Activated CD4-positive, alpha-beta T cell treated with anti-CD3 and anti-CD28 coated beads, Interleukin-2, amount 50 U/mL, for 16 hours (primary cell): ENCODE data around the gene SCAMP2.
"Not testable (repeated sequence)": the region's sequence is repeated elsewhere in the genome, so short reads cannot be mapped to it uniquely, and the experiment has no call there.

Experiments
- DNase-seq: peaks from one replicate; pipeline ENCODE4 v3.0.0-alpha.2; 2020

The SCAMP2 gene

DNA sequence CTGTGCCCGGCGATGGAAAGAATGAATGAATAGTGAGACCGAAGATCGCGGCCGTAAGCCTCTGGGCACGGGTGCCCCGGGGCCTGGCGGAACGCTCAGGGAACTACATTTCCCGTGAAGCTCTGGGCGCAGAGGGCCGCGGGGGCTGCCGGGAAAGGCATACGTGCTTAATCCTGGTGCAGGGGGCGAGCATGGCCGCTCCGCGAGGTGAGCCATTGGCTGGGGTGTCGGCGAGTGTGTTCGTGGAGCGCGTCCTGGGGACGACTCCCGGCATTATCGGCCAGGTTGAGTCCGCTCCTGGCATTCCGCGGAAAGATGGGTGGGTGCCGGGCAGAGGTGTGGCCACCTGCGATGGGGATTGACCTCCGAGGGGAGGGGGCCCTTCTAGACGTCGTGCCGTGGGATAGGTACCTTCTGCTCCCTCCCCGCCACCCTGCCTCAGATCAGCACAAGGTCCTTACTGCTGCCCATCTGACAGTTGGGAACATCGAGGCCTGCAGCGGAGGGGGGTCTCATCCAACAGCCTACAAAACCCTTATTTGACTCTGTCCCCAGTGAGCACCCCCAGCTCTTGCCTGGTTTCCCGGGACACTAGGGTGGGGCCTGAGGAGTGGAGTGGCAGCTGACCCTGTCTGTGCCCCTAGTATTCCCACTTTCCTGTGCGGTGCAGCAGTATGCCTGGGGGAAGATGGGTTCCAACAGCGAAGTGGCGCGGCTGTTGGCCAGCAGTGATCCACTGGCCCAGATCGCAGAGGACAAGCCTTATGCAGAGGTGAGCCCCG, 16.9 kb upstream of the SCAMP2 start, which contains the start of gene MPI:
TSS of gene MPI (plus strand) at position 160 of the 782 bp plus-strand sequence. CDS start at position 192, 32 bp downstream.
- DNase-seq = peak; percentile 93

DNA sequence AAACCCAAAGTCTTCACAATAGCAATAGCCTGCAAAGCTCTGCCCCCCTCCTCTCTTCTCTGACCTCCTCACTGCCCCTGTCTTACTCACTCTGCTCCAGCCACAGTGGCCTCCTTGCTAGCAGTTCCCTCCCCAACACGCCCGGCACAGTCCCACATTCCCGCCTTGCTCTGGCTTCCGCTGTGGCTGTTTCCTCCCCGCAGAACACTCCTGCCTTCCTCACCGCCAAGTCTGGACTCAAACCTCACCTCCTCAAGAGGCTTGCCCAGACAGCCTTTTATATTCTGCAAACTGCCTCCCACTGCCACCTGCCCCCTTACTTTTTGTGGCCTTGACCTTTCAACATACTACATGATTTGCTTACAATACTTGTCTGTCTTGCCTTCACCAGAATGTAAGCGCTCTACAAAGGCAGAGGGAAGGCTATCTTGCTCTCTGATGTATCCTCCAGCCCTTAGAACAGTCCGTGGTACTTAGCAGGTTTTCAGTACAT, 16.3 kb upstream of the SCAMP2 start:
- no peak for DNase-seq

DNA sequence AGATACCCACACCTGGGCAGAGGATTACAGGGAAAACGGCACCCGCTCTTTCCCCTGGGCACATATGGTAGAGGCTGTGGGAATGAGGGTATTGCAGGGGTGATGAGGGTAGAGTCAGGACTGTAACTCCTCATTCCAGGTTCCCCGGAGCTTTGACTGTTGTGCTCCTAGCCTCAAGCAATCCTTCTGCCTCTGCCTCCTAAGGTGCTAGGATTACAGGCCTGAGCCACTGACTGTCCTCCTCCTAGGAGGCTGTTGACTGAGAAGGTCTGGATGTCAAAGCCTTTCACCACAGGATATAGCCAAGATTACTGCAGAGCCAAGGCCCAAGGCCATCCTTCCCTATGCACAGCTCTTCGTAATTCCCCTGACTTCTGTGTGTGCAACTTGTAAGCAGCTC, 15.6 kb upstream of the SCAMP2 start:
- DNase-seq = no peak

DNA sequence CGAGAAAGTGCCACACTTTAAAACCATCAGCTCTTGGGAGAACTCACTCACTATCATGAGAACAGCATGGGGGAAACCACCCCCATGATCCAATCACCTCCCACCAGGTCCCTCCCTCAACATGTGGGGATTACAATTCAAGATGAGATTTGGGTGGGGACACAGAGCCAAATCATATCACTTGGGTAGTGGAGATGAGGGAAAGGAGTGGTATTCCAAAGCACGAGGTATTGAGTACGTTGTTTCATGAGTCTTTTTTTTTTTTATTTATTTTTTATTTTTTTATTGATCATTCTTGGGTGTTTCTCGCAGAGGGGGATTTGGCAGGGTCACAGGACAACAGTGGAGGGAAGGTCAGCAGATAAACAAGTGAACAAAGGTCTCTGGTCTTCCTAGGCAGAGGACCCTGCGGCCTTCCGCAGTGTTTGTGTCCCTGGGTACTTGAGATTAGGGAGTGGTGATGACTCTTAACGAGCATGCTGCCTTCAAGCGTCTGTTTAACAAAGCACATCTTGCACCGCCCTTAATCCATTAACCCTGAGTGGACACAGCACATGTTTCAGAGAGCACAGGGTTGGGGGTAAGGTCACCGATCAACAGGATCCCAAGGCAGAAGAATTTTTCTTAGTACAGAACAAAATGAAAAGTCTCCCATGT, 14.5 kb upstream of the SCAMP2 start:
- DNase-seq = not testable (repeated sequence)

DNA sequence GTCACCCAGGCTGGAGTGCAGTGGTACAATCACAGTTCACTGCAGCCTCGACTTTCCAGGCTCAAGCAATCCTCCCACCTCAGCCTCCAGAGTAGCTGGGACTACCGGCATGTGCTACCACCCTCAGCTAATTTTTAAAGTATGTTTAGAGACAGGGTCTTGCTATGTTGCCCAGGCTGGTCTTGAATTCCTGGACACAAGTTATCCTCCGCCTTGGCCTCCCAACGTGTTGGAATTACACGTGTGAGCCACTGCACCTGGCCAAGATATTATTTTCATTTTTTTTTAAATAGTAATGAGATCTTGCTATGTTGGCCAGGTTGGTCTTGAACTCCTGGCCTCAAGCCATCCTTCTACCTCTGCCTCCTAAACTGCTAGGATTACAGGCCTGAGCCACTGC, 12.3 kb upstream of the SCAMP2 start:
- no peak for DNase-seq

DNA sequence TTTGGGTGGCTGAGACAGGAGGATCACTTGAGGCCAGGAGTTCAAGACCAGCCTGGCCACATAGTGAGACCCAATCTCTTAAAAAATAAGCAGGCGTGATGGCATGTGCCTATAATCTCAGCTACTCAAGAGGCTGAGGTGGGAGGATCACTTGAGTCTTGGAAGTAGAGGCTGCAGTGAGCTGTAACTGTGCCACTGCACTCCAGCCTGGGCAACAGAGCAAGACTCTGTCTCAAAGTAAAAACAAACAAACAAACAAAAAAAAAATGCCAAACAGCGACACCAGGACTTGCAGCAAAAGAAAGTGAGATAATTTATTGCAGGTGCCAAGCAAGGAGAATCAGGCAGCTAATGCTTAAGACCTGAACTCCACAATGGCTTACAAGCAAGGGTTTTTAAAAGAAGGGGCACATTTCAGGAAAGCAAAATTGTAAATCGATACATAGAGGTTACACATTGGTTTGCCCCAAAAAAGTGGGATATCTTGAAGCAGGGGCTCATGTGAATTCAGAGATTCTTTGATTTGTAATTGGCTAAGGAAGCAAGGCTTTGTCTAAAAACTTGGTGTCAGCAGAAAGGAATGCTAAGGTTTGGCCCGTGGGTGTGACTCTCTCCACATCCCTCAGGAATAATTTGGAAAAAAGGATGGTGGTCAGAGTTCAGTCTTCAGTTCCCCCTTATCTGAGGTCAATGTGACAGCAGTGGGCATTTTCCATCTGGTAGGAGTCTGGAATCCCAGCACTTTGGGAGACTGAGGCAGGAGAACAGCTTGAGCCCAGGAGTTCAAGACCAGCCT, 11.5 kb upstream of the SCAMP2 start:
- DNase-seq = no peak

DNA sequence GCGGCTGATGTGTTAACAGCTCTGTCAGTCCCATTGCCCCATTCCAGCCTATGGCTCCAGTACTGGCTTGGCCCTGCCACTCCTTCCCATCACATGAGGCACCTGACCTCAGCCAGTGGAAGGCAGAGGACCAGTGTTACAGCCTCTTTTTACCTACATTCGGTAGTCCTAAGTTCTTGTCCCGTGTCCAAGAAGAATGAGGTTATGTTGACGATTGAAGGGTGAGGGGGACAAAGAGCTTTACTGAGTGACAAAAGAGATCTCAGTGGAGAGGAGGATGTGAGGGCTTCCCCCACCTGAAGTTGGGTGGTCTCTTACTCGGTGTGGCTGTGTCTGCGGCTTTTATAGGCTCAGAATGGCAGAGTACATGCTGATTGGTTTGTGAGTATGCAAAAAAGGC, 9.4 kb upstream of the SCAMP2 start:
- DNase-seq = no peak

DNA sequence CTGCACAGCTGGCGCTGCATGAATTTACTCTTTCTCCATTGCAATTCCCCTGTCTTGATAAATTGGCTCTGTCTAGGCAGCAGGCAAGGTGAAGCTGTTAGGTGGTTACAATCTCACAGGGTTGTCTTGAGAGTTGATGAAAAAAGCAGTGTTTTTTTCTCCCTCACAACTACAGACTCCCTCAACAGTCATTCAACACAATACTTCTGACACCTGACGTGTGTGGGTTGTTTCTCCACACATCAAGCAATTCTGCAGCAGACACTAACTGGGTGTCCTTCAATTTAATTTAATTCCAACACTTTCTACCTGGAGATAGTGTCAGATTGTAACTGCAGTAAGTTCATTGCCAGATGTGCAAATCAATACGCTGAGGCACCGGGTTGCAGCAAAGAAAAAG, 5.1 kb upstream of the SCAMP2 start:
- DNase-seq = no peak

DNA sequence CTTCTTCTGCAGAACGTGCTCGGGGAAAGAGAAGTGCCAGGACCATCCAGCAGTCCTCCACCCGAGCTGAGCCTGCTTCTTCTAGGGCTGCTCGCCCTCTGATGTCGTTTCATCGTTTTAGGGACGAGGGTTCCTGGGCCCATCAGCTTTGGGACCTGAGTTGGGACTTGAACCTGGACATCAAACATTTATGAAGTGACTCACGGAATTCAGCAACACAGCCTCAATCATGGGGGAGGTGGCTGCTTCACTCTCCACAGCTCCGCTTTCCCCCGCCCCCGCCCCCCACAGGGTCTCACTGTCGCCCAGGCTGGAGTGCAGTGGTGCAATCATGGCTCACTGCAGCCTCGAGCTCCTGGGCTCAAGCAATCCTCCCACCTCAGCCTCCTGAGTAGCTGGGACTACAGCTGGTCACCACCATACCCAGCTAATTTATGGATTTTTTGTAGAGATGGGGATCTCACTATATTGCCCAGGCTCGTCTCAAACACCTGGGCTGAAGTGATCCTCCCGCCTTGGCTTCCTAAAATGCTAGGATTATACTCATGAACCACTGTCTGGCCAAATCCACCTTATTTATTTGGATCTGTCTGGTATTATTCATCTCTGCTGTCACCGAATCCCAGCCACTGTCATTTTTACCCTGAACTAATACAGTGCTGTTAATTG, 725 bp upstream of the SCAMP2 start:
- DNase-seq = no peak

DNA sequence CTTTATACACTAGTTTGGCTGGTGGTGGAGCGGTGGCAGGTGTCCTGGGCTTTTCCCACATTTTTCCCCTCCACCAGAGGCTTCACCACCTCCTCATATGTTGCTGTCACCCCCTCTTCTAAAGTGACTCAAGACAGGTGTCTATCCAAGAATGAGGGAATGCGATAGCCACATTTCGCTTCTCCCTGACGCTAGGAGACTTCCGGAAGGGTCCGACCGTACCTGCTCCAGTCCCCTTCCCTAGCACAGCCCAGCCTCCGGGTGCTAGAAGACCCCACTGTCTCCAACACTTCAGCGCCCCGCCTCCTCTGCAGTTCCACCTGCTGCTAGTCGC, 496 bp downstream of the SCAMP2 start:
- no peak for DNase-seq

DNA sequence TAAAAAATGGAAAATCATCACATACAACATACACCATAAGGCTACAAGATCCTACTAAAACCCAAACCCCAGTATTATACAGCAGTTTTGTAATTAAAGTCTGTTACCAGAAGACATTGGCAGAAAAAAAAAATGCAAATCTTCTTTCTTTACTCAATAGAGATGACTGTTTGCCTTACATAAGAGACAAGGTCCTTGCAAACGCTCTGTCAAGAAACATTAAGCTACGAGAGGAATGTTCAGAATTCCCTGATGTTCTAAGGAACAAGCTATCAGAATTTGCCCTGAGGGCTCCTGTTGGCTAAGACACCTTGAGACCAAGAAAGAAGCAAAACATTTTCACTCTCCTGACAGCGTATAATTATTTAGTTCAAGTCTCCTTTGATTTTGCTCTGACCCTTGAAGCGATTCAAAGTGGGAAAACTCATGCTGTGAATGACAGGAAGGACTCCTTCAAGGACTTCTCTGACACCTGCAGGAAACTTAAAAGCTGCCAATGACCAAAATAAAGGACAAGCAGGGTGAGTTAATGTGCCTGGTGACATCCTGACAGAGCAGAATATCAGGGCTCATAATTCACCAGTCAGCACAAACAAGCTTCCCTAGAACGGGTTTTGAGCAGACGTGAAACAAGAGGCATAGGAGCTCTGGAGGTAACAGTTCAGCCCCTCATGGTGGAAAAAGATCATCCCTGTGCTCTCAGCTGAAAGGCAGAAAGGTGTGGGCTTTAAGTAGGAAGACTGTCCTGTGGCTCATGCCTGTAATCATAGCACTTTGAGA, 2.5 kb downstream of the SCAMP2 start:
- DNase-seq = no peak

DNA sequence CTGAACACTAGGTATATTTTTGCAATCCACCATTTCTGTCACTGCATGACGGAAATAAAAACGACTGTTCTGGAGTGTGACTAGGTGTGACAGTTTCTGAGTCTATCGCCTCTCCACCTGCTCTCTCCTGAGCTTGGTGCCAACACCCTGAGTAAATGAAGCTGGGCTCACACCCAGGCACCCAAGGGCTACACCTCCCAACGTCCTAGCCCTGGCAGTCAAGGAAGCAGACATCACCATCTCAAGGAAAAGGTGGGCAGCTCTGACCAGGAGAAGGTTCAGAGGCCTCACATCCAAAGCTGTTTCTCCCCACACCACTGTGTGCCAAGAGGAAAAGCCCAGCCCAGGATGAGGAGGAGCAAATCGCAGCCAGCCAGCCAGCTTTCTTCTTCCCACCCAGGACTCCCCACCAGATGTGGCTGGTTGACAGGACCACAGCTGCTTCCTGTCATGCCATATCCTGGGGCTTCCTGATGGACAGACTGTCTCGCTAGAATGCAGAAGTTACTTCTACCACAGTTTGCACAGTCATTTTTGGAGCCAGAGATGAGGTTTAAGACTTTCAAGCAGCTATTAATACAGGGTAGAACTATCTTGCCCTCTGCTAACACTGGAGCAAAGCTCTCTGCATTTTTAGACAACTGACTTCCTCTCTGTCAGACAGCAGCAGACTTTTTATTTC, 3.3 kb downstream of the SCAMP2 start:
- peak; percentile 94 for DNase-seq

DNA sequence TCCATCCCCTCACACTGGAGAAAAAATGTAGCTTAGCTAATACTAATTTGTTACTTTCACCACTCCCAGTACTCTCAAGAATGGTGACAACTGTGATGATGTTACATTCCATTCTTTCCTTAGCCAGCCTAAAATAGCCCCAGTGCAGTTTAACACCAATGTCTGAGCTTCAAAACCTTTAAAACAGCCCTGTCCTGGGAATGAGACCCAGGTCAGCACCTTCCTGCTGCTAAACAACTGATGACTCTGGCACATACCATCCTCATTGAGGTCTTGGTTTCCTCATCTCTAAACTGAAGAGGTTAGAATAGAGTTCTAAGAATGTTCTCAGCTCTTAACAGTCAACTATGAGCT, 3.8 kb downstream of the SCAMP2 start:
- DNase-seq = no peak

DNA sequence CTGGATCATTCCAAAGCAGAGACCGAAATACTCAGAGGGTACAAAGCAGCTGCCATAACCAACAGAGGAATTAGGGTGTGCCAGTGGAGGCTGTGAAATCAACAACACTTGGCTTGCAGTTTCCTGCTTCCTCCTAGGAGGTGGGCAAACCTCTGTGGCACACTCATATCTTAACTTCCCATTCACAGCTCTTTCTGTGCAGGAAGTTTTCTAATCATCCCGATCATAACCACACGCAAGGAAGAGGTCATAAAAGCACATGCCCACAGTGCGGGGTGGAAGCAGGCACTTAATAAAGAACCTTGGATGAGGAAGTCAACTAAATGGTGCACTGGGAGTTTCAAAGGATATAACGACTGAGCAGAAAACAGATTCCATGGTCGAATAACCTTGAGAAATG, 5.1 kb downstream of the SCAMP2 start:
- DNase-seq = peak; percentile 84

DNA sequence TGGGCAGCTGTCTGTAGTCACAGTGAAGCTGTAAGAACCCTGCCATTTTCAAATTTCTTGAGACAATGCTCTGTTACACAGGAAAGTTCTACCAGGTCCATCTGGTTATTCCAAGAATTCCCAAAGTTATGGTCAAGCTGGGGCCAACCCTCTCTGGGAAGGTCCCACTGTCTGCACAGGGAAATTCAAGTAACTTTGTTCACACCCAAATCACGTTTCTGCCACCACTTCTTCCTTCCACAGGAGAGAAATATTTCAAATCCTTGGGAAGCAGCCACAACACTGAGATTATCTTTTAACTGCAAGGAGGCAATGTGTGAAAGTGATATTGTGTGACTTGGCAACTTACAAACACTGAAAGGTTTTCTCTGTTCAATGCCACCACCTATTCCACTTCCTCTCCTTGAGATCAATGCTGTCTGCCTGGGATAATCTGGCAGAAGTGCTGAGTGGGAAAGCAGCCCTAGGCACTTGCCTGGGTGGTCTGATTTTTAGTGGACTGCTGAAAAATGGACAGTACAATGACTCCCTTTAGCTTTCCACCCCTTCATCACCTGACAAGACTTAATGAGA, 5.6 kb downstream of the SCAMP2 start:
- DNase-seq = no peak

DNA sequence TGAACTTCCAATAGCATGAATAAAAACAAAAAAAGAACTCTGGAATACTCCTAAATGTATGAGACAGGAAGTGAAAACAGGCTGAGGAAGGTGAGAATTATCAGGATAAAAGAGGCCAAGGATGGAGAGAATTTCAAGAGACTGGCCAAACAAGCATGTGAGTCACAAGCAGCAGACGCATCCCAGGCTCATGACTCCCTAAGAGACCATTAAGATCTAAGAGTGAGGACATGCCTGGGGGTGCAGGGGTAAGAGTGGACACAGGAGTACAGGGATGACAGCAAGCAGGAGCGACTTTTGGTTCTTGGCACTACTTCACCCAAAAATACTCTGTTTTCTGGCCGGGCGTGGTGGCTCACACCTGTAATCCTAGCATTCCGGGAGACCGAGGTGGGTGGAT, 7.1 kb downstream of the SCAMP2 start:
- no peak for DNase-seq

DNA sequence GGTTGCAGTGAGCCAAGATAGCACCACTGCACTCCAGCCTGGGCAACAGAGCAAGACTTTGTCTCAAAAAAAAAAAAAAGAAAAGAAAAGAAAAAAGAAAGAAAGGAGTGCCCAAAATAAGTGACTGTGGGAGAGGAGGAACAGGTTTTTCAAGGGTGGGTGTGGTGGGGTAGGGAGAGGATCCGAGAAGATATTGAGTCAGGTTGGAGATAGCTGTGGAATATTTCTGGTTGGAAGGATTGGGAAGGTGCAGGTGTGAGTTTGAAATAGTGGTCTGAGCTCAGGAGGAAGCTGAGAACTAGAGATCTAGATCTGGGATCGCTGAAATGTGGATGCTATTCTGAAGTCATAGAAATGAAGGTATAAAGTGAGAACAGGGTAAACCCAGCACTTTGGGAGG, 7.8 kb downstream of the SCAMP2 start:
- DNase-seq = no peak

DNA sequence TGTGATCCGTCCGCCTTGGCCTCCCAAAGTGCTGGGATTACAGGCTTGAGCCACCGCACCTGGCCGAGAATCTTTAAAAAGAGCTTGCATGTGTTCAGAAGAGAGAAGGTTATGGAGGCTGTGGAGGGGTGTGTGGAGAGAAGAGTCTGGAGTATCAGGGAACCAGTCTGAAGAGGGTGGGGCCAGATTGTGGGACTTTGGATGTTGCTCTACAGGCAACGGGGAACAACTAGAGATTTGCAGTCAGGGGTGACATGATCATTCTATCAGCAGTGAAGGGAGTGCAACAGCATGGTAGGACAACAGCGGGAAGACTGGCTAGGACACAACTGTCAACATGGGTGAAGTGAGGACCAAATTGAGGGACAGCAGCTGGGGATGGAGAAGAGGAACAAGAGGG, 8.9 kb downstream of the SCAMP2 start:
- no peak for DNase-seq

DNA sequence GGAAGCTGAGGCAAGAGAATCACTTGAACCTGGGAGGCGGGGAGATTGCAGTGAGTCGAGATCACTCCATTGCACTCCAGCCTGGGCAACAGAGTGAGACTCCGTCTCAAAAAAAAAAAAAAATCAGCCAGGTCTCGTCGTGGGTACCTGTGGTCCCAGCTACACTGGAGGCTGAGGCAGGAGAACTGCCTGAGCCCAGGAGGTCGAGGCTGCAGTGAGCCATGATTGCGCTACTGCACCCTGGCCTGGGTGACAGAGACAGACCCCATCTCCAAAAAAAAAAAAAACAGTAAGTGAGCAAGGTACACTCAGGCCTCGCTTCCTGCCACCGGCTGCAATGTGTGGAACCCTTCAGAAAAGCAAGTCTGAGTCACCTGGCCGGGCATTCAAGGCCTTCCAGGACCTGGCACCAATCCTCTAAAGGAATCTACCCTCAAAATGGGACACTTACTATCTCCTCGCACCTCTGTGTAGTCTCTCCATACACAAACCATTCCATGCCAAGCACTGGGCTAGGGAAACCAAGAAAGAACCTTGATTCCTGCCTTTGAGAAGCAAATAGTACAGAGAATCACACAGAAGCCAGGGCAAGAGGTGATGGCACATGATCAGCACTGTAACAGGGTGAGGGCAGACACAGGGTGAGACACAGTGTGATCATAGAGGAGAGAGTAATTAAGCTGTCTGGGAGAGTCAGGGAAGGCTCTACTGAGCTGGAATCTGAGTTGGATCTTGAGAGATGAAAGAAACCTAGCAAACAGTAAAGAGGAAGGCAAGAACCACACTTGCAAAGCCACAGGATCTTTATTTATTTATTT, 9.7 kb downstream of the SCAMP2 start:
- DNase-seq = no peak

DNA sequence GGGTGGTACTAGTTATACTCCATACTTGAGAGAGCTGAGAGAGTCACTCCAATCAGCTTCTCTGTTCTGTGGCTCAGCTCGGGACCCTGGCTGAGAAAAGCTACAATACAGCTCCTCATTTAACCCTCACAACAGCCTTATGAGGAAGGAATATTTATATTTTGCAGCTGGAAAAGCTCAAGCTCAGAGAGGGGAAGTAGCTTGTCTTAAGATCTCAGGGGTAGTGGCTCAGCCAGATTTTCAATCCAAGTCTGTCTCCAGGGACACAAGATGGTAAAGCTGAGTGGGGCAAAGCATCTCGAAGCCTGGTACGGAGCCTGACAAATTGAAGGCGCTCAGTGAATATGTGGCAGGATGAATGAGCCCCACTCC, 14.8 kb downstream of the SCAMP2 start:
- no peak for DNase-seq
